HepG2 (cell line): ENCODE results near the gene PTH2. TPM values are rescaled to one million over a fixed set of nuclear protein-coding genes. Genes with fewer than 3 reads are reported as not detected.

Source experiments
- ATAC-seq: fragments of 200-7000 bp; cut with Tn5 transposase; 3 replicates; pipeline ENCODE4 v1.9.1; 2020; ENCODE audit warnings: mild to moderate bottlenecking, moderate library complexity
- BruUV-seq: library from RNA; stranded (reverse); fragments of 400-500 nt; replicated peaks from 2 replicates; lab custom pipeline; 2021; lab: Mats Ljungman, UMichigan
- CTCF ChIA-PET: fragments of 300-600 bp; formaldehyde crosslinking; extraction: SDS; loops from one replicate; lab custom pipeline; 2021; ENCODE audit warnings: low total read pairs, inconsistent platforms, low intra/inter-chr PET ratio; lab: Yijun Ruan, JAX
- POLR2A ChIA-PET: fragments of 350-600 bp; sonication (Branson Sonifier 250); formaldehyde crosslinking; loops from one replicate; lab custom pipeline; 2020; ENCODE audit warnings: antibody characterized with exemption, inconsistent platforms; lab: Yijun Ruan, JAX
- DNase-seq: peaks from one replicate; pipeline ENCODE4 v3.0.0-alpha.2; 2015; ENCODE audit warnings: low spot score
- FAIRE-seq: peaks from 3 replicates; lab custom pipeline; 2011; peaks lifted over from hg19 to GRCh38; lab: Jason Lieb, UNC
- H2AFZ ChIP-seq: one replicate; pipeline ENCODE4 v1.6.1; 2011; ENCODE audit warnings: low read length, inconsistent platforms
- H3K27ac ChIP-seq: fragments of 300-600 bp; 3 replicates; pipeline ENCODE4 v1.8.0; 2011; ENCODE audit warnings: mixed run types, mild to moderate bottlenecking, mixed read lengths, low read length, inconsistent platforms; ENCODE audit not compliant: insufficient read depth; ENCODE audit errors: extremely low read length
- H3K27me3 ChIP-seq, 2 experiments: fragments of 200-600 bp in 1 of 2; 2 replicates in 1 of 2; 3 replicates in 1 of 2; pipeline versions ENCODE4 v1.6.0 to v1.8.0; 2011; ENCODE audit warnings: low read length in 2 of 2, mild to moderate bottlenecking in 2 of 2, moderate library complexity in 2 of 2, inconsistent platforms in 1 of 2; ENCODE audit not compliant: insufficient read depth in 2 of 2, control insufficient read depth in 1 of 2
- H3K36me3 ChIP-seq, 2 experiments: fragments of 200-600 bp in 1 of 2; replicated peaks in 1 of 2; 2 replicates in 1 of 2; 3 replicates in 1 of 2; pipeline versions ENCODE4 v1.5.1 to v1.8.0; 2011; ENCODE audit warnings: low read length in 2 of 2, inconsistent platforms in 1 of 2; ENCODE audit not compliant: insufficient read depth in 2 of 2, control insufficient read depth in 1 of 2
- H3K4me1 ChIP-seq: 2 replicates; pipeline ENCODE4 v1.5.1; 2012; ENCODE audit warnings: low read length, inconsistent platforms; ENCODE audit not compliant: insufficient read depth
- H3K4me2 ChIP-seq: 2 replicates; pipeline ENCODE4 v1.6.0; 2011; ENCODE audit warnings: low read depth, low read length, inconsistent platforms
- H3K4me3 ChIP-seq, 3 experiments: fragments of 200-600 bp in 1 of 3; sonication (generic), shearing (Covaris generic) in 1 of 3; replicated peaks in 1 of 3; 2 replicates each; pipeline ENCODE4 v1.5.1; 2011 to 2016; ENCODE audit warnings: low read length in 3 of 3, inconsistent platforms in 2 of 3, low read depth in 2 of 3, mild to moderate bottlenecking in 2 of 3, control low read depth in 1 of 3, mixed read lengths in 1 of 3; ENCODE audit not compliant: insufficient read depth in 1 of 3
- H3K79me2 ChIP-seq: one replicate; pipeline ENCODE4 v1.6.1; 2011; ENCODE audit warnings: low read length, inconsistent platforms; ENCODE audit not compliant: insufficient read depth
- H3K9ac ChIP-seq: 2 replicates; pipeline ENCODE4 v1.6.0; 2011; ENCODE audit warnings: mild to moderate bottlenecking, low read depth, low read length, inconsistent platforms; ENCODE audit not compliant: insufficient read depth
- H3K9me3 ChIP-seq: 2 replicates; pipeline ENCODE4 v1.5.1; 2012; ENCODE audit warnings: mild to moderate bottlenecking, low read length
- H4K20me1 ChIP-seq: 2 replicates; pipeline ENCODE4 v1.6.0; 2011; ENCODE audit warnings: inconsistent platforms, mild to moderate bottlenecking, low read length, moderate library complexity; ENCODE audit not compliant: insufficient read depth
- ATF7 ChIP-seq, 2 experiments: fragments of 450-650 bp in 1 of 2; sonication (generic) in 1 of 2; formaldehyde crosslinking in 1 of 2; IDR thresholded peaks; 2 replicates each; pipeline versions ENCODE4 v1.4.0 to v1.6.1; 2016 to 2020; ENCODE audit warnings: antibody characterized with exemption in 1 of 2, mild to moderate bottlenecking in 1 of 2, missing genetic modification reagents in 1 of 2
- CREB1 ChIP-seq, 2 experiments: fragments of 450-650 bp in 1 of 2; IDR thresholded peaks; 2 replicates each; pipeline ENCODE4 v1.6.1; 2016 to 2017; ENCODE audit warnings: control low read depth in 1 of 2, mild to moderate bottlenecking in 1 of 2, missing compliant biosample characterization in 1 of 2, missing genetic modification characterization in 1 of 2
- STAT5B ChIP-seq: sonication (generic); formaldehyde crosslinking; IDR thresholded peaks from 2 replicates; pipeline ENCODE4 v1.4.0; 2020; ENCODE audit warnings: missing genetic modification reagents
- ZC3H4 ChIP-seq: sonication (generic); formaldehyde crosslinking; IDR thresholded peaks from 2 replicates; pipeline ENCODE4 v1.4.0; 2020; ENCODE audit warnings: missing genetic modification reagents, borderline replicate concordance
- ZSCAN30 ChIP-seq: sonication (generic); formaldehyde crosslinking; IDR thresholded peaks from 2 replicates; pipeline ENCODE4 v1.5.0; 2020; ENCODE audit warnings: mild to moderate bottlenecking, missing genetic modification reagents
- WGBS: methylation state at CpG from one replicate; pipeline ENCODE4 v1.1.6; 2017; ENCODE audit warnings: low lambda C conversion rate; 5-methylcytosine and 5-hydroxymethylcytosine counted together
- in situ Hi-C: cut with HindIII; loops from 2 replicates; pipeline ENCODE4 v1.10.0; 2017; ENCODE audit warnings: low pct_unique_long_range_greater_than_20kb; ENCODE audit not compliant: extremely low pct_ligation_motif_present
- intact Hi-C: fragments of 100-400 bp; cut with micrococcal nuclease; formaldehyde crosslinking; loops from one replicate; pipeline ENCODE4 v1.10.0; 2022; ENCODE audit not compliant: unreplicated experiment
- polyA plus RNA-seq, 8 experiments: library from polyadenylated mRNA; depleted of rRNA in 3 of 8; stranded (reverse) in 7 of 8; unstranded in 1 of 8; fragments of >200 nt; fragmentation: Illumina TruSeq in 4 of 8; extraction: Trizol in 4 of 8; gene quantifications; 2 replicates each; pipeline versions ENCODE4 v1.2.1 to v1.2.3, GENCODE V29; 2011 to 2016; ENCODE audit warnings: low read depth in 4 of 8, missing spikeins in 1 of 8, mixed read lengths in 1 of 8; ENCODE audit not compliant: insufficient read depth in 1 of 8
- total RNA-seq, 5 experiments: library from RNA; depleted of rRNA; stranded (reverse); fragments of >200 nt; fragmentation: Illumina TruSeq; extraction: Trizol; gene quantifications; 2 replicates each; pipeline ENCODE4 v1.2.3, GENCODE V29; 2016; ENCODE audit warnings: low read depth in 1 of 5
- TF ChIP-seq, protein P1 (sequence below): sonication (generic); formaldehyde crosslinking; IDR thresholded peaks from 2 replicates; pipeline ENCODE4 v1.5.1; 2020; ENCODE audit warnings: mild to moderate bottlenecking, missing genetic modification reagents, borderline replicate concordance

PTH2 gene
- total and polyA plus RNA-seq, 2 of the 13 experiments (the other 11 are each of a cell fraction or from before 2014, with no cell fraction given): not detected

DNA sequence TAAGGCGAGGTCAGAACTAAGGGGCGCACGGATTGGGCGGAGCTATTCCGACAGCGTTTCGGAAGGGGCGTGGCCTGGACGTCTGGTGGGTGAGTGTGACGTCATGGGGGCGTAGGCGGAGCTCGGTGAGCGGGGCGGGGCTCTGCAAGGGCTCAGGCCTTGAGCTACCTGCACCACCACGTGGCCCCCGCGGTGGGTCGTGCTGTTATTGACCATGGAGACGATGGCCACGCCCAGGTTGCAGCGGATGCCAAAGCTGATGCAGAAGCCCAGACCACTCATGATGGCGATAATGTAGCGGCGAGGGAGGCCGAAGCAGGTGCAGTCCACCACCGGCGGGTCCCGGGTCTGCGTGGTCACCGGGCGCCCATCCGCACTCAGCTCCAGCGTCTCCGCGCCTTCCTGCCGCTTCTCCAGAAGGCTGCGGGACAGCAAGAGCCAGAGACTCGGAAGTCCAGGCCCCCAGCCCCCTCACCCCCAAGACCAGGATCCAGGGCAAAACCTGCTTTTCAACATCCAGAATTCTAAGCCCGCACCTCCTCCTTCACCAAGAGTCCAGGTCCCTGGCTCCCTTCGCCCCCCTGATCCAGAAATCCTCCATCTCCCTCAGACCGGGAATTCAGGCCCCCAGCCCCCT is 13.3 kb upstream of the PTH2 start:
- no peak for DNase-seq
- intact Hi-C loops: no loop called here

DNA sequence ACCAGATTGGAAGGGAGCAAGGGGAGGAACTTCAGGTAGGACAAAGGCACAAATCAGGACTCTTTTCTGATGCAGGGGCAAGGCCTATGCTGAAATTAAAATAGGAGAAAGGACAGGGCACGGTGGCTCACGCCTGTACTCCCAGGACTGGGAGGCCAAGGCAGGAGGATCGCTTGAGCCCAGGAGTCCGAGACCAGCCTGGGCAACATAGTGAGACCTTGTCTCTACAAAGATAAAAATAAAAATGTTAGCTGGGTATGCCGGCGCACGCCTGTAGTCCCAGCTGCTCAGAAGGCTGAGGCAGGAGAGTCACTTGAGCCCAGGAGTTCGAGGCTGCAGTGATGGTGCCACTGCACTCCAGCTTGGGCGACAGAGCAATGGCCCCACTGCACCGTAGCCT is 12.4 kb upstream of the PTH2 start:
- Histone ChIP-seq H3K9ac (no peak overlapping the region), H3K79me2 (no peaks in the 10 kb centered on the region), H2AFZ (no peak overlapping the region), H3K4me2 (no peak overlapping the region), H4K20me1 (no peaks in the 10 kb centered on the region), H3K4me1 (no peaks in the 10 kb centered on the region), H3K4me3 (no peak overlapping the region), H3K27ac (no peak overlapping the region), H3K36me3 (no peaks in the 10 kb centered on the region), H3K9me3 (no peaks in the 10 kb centered on the region), H3K27me3 (peaks cover 11 to 87% of the 10 kb centered on the region in 2 experiments)
- TF ChIP-seq ZC3H4: no peak
- intact Hi-C loops: no loop called here
- 66% methylated on average over 10 of the region's 10 CpGs for WGBS
- no peak for ATAC-seq
- CTCF ChIA-PET: no interaction called here
- FAIRE-seq: no peak
- no peak for DNase-seq
- in situ Hi-C loops: no loop called here
- no TSS peak for BruUV-seq
- POLR2A ChIA-PET: interaction anchor here (1.0 to 1.1 kb wide), 2 partner anchors 18 kb away, joined by 3 to 5 read pairs; partner anchors contain the start of gene ALDH16A1

More for the DNA sequence above, 13.3 kb upstream of the PTH2 start:
- H4K20me1 ChIP-seq: no peaks in the 10 kb centered on the region
- ATAC-seq: no peak
- BruUV-seq: no TSS peak
- H3K9ac ChIP-seq: no peak overlapping the region
- no peak overlapping the region; the same call in 1 of the 2 replicates for H3K4me2 ChIP-seq
- no peak for FAIRE-seq
- TF ChIP-seq, protein P1, sequence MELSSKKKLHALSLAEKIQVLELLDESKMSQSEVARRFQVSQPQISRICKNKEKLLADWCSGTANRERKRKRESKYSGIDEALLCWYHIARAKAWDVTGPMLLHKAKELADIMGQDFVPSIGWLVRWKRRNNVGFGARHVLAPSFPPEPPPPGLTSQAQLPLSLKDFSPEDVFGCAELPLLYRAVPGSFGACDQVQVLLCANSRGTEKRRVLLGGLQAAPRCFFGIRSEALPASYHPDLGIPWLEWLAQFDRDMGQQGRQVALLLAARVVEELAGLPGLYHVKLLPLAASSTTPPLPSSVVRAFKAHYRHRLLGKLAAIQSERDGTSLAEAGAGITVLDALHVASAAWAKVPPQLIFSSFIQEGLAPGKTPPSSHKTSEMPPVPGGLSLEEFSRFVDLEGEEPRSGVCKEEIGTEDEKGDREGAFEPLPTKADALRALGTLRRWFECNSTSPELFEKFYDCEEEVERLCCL (CRISPR knock-in tag): no peak
- TF ChIP-seq STAT5B (no peak), CREB1 (IDR thresholded peaks at IDR 0.05) (peak; percentile 97), CREB1 (CRISPR knock-in tag; IDR thresholded peaks at IDR 0.05) (no peak), ATF7 (IDR thresholded peaks at IDR 0.05) (peak; percentile 90), ATF7 (CRISPR knock-in tag; IDR thresholded peaks at IDR 0.05) (no peak), ZSCAN30 (no peak)
- peaks cover 10 to 87% of the 10 kb centered on the region in 2 experiments for H3K27me3 ChIP-seq
- 71% methylated on average over 11 of the region's 42 CpGs for WGBS
- H3K79me2 ChIP-seq: no peaks in the 10 kb centered on the region
- in situ Hi-C loops: no loop called here
- CTCF ChIA-PET: no interaction called here
- H3K4me1 ChIP-seq: peaks cover 1% of the 10 kb centered on the region
- H3K27ac ChIP-seq: no peak overlapping the region
- no peak overlapping the region for H3K4me3 ChIP-seq
- H2AFZ ChIP-seq: no peak overlapping the region
- POLR2A ChIA-PET: interaction anchor here (1.0 kb wide), 1 partner anchor 17 kb away, joined by 3 read pairs; the partner anchor contains the start of gene ALDH16A1
- no peaks in the 10 kb centered on the region for H3K9me3 ChIP-seq
- no peaks in the 10 kb centered on the region for H3K36me3 ChIP-seq
